ENCODE measurements around the gene PRR5. TPM values are rescaled to one million over a fixed set of nuclear protein-coding genes. Genes with fewer than 3 reads are reported as not detected.
"Not testable (repeated sequence)": the region's sequence is repeated elsewhere in the genome, so short reads cannot be mapped to it uniquely, and the experiment has no call there.

Gene PRR5
- total and polyA plus RNA-seq, 4 experiments from 2014 or later, result 45.1 to 74.0 (median 46.2) TPM

GRCh38 chr22:44678556-44679305 is 23.3 kb upstream of the PRR5 start:
- POLR2A ChIA-PET (ENCODE audit: partially characterized antibody), result no interaction called here
- no peak overlapping the region for H3K4me3 ChIP-seq (ENCODE audit: low read length in 2 of 2)
- Mint-ChIP-seq H3K4me3 (no peak overlapping the region), H3K4me1 (peaks cover 13 to 47% (median 31%) of the 10 kb centered on the region in 4 donors), H3K27me3 (no peaks in the 10 kb centered on the region), H3K9me3 (no peaks in the 10 kb centered on the region), H3K36me3 (no peaks in the 10 kb centered on the region), H3K27ac (peak overlapping the region in 3 of 7 donors; percentile 1 to 68 (median 35))
- H3K9me3 ChIP-seq (ENCODE audit: control insufficient read depth in 1 of 2, low read length in 2 of 2), result no peaks in the 10 kb centered on the region
- DNase-seq, result no peak
- no peaks in the 10 kb centered on the region for H3K36me3 ChIP-seq (ENCODE audit: insufficient read depth, low read length)
- no peak overlapping the region for H3K27ac ChIP-seq (ENCODE audit: low read depth, low read length)
- peaks cover 41% of the 10 kb centered on the region for H3K4me1 ChIP-seq (ENCODE audit: insufficient read depth, low read length)
- CTCF ChIA-PET (ENCODE audit: partially characterized antibody), result interaction anchor here (0.7 kb wide), 1 partner anchor 115 kb away, joined by 3 read pairs; no protein-coding TSS in a partner anchor
- intact Hi-C loops (cut with micrococcal nuclease), result no loop called here
- H3K27me3 ChIP-seq (ENCODE audit: insufficient read depth, low read length), result no peaks in the 10 kb centered on the region

DNA sequence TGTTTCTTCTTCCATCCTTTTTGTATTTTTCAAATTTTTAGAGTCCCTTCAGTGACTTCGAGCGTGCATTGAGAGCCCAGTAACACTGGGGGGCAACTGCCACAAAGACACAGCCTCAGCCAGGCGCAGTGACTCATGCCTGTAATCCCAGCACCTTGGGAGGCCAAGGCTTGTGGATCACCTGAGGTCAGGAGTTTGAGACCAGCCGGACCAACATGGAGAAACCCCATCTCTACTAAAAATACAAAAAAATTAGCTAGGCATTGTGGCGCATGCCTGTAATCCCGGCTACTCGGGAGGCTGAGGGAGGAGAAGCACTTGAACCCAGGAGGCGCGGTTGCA is 22.7 kb upstream of the PRR5 start:
- CTCF ChIA-PET (ENCODE audit: partially characterized antibody); H3K36me3 ChIP-seq (ENCODE audit: insufficient read depth, low read length); H3K27me3 ChIP-seq (ENCODE audit: insufficient read depth, low read length); H3K36me3 Mint-ChIP-seq; DNase-seq; H3K27ac ChIP-seq (ENCODE audit: low read depth, low read length); intact Hi-C loops (cut with micrococcal nuclease); H3K9me3 Mint-ChIP-seq; H3K4me3 Mint-ChIP-seq; POLR2A ChIA-PET (ENCODE audit: partially characterized antibody); H3K4me3 ChIP-seq (ENCODE audit: low read length in 2 of 2); H3K27me3 Mint-ChIP-seq; H3K9me3 ChIP-seq (ENCODE audit: control insufficient read depth in 1 of 2, low read length in 2 of 2): not testable (repeated sequence)
- peak overlapping the region in 1 of 7 donors; percentile 1 for H3K27ac Mint-ChIP-seq
- H3K4me1 Mint-ChIP-seq, result peaks cover 13 to 49% (median 32%) of the 10 kb centered on the region in 4 donors
- H3K4me1 ChIP-seq (ENCODE audit: insufficient read depth, low read length), result peaks cover 46% of the 10 kb centered on the region

DNA sequence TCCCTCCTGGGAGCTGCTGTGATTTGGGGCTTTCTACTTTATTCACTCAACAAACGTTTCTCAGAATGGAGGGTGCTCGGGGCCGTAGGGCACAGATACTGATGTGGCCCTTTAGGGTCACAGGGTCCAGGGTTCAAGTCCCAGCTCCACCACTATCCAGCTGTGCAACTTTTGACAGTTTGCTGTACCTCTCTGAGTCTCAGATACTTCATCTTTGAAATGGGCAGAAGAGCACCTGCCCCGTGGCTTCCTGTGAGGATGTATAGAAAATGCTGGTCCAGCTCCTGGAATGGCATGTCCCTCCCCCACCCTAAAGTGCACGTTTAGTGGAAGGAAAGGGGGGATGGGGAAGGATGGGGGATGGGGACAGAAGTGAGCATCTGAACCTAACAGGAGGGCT is 21.9 kb upstream of the PRR5 start:
- Histone ChIP-seq H3K4me3 (ENCODE audit: low read length in 2 of 2) (no peak overlapping the region), H3K4me1 (ENCODE audit: insufficient read depth, low read length) (peaks cover 54% of the 10 kb centered on the region), H3K27me3 (ENCODE audit: insufficient read depth, low read length) (no peaks in the 10 kb centered on the region), H3K36me3 (ENCODE audit: insufficient read depth, low read length) (no peaks in the 10 kb centered on the region), H3K27ac (ENCODE audit: low read depth, low read length) (no peak overlapping the region), H3K9me3 (ENCODE audit: control insufficient read depth in 1 of 2, low read length in 2 of 2) (no peaks in the 10 kb centered on the region)
- intact Hi-C loops (cut with micrococcal nuclease), result no loop called here
- ChIA-PET POLR2A (ENCODE audit: partially characterized antibody) (interaction anchor here (1.0 to 1.2 kb wide), 2 partner anchors 11 to 16 kb away, joined by 4 to 5 read pairs; no protein-coding TSS in a partner anchor), CTCF (ENCODE audit: partially characterized antibody) (interaction anchor here (5.9 kb wide), 1 partner anchor 9 kb away, joined by 51 read pairs; no protein-coding TSS in a partner anchor)
- Mint-ChIP-seq H3K36me3 (no peaks in the 10 kb centered on the region), H3K4me1 (peaks cover 16 to 57% (median 37%) of the 10 kb centered on the region in 4 donors), H3K9me3 (no peaks in the 10 kb centered on the region), H3K27ac (peak overlapping the region in 2 of 7 donors; percentile 10 to 63), H3K27me3 (no peaks in the 10 kb centered on the region), H3K4me3 (no peak overlapping the region)
- DNase-seq, result no peak

GRCh38 chr22:44680481-44680894 is 21.5 kb upstream of the PRR5 start:
- no peak overlapping the region for H3K27ac ChIP-seq (ENCODE audit: low read depth, low read length)
- no peaks in the 10 kb centered on the region for H3K9me3 ChIP-seq (ENCODE audit: control insufficient read depth in 1 of 2, low read length in 2 of 2)
- Mint-ChIP-seq H3K36me3 (peaks cover 0 to under 1% of the 10 kb centered on the region in 2 donors), H3K27ac (peak overlapping the region in 2 of 7 donors; percentile 29 to 31), H3K27me3 (no peaks in the 10 kb centered on the region), H3K9me3 (no peaks in the 10 kb centered on the region), H3K4me1 (peaks cover 21 to 59% (median 40%) of the 10 kb centered on the region in 4 donors), H3K4me3 (peak overlapping the region in 1 of 8 donors; percentile 29)
- ChIA-PET POLR2A (ENCODE audit: partially characterized antibody) (interaction anchor here (1.0 to 1.2 kb wide), 2 partner anchors 11 to 16 kb away, joined by 4 to 5 read pairs; no protein-coding TSS in a partner anchor), CTCF (ENCODE audit: partially characterized antibody) (interaction anchor here (0.8 to 5.9 kb wide), 2 partner anchors 10 to 13 kb away, joined by 4 to 51 read pairs; no protein-coding TSS in a partner anchor)
- no peak overlapping the region for H3K4me3 ChIP-seq (ENCODE audit: low read length in 2 of 2)
- no peaks in the 10 kb centered on the region for H3K36me3 ChIP-seq (ENCODE audit: insufficient read depth, low read length)
- DNase-seq, result no peak
- H3K27me3 ChIP-seq (ENCODE audit: insufficient read depth, low read length), result no peaks in the 10 kb centered on the region
- H3K4me1 ChIP-seq (ENCODE audit: insufficient read depth, low read length), result peaks cover 58% of the 10 kb centered on the region
- intact Hi-C loops (cut with micrococcal nuclease), result no loop called here

GRCh38 chr22:44682556-44683168 is 19.3 kb upstream of the PRR5 start:
- no peak overlapping the region for H3K4me3 ChIP-seq (ENCODE audit: low read length in 2 of 2)
- CTCF ChIA-PET (ENCODE audit: partially characterized antibody), result interaction anchor here (1.0 to 5.9 kb wide), 5 partner anchors 12 to 689 kb away, joined by 3 to 51 read pairs (median 5); no protein-coding TSS in a partner anchor
- DNase-seq, result no peak
- Mint-ChIP-seq H3K36me3 (peaks cover 0 to 4% of the 10 kb centered on the region in 2 donors), H3K27me3 (no peaks in the 10 kb centered on the region), H3K9me3 (no peaks in the 10 kb centered on the region), H3K4me3 (no peak overlapping the region), H3K4me1 (peaks cover 20 to 61% (median 41%) of the 10 kb centered on the region in 4 donors), H3K27ac (peak overlapping the region in 3 of 7 donors; percentile 15 to 64 (median 41))
- no peaks in the 10 kb centered on the region for H3K36me3 ChIP-seq (ENCODE audit: insufficient read depth, low read length)
- H3K27ac ChIP-seq (ENCODE audit: low read depth, low read length), result no peak overlapping the region
- H3K4me1 ChIP-seq (ENCODE audit: insufficient read depth, low read length), result peaks cover 56% of the 10 kb centered on the region
- H3K9me3 ChIP-seq (ENCODE audit: control insufficient read depth in 1 of 2, low read length in 2 of 2), result no peaks in the 10 kb centered on the region
- POLR2A ChIA-PET (ENCODE audit: partially characterized antibody), result interaction anchor here (1.2 to 1.6 kb wide), 2 partner anchors 19 kb away, joined by 5 to 6 read pairs; partner anchors contain the start of gene PRR5
- H3K27me3 ChIP-seq (ENCODE audit: insufficient read depth, low read length), result no peaks in the 10 kb centered on the region
- intact Hi-C loops (cut with micrococcal nuclease), result no loop called here

DNA sequence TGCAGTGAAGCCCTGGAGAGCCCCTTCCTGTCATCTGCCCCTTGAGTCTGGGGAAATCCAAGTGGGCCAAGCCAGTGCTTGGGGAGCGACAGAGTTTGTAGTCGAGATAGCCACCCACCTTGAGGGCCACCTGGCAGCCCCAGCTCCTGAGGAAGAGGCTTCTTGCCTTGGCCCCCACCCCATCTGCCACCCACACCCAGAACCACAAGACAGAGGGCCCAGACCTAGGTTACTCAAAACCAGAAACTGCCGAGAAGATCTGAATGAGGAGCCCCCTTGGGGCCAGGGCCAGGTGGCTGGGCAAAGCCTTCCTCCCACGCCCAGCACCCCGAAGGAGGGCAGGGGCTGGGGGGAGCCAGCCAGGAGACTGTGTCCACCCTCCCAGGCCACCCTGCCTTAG is 18.8 kb upstream of the PRR5 start:
- POLR2A ChIA-PET (ENCODE audit: partially characterized antibody), result interaction anchor here (1.2 to 2.9 kb wide), 3 partner anchors 15 to 19 kb away, joined by 5 to 18 read pairs (median 6); partner anchors contain the start of gene PRR5
- H3K27ac ChIP-seq (ENCODE audit: low read depth, low read length), result no peak overlapping the region
- H3K27me3 ChIP-seq (ENCODE audit: insufficient read depth, low read length), result no peaks in the 10 kb centered on the region
- Mint-ChIP-seq H3K4me1 (peaks cover 20 to 61% (median 41%) of the 10 kb centered on the region in 4 donors), H3K36me3 (peaks cover 0 to 4% of the 10 kb centered on the region in 2 donors), H3K4me3 (no peak overlapping the region), H3K9me3 (no peaks in the 10 kb centered on the region), H3K27me3 (no peaks in the 10 kb centered on the region), H3K27ac (peak overlapping the region in 1 of 7 donors; percentile 23)
- intact Hi-C loops (cut with micrococcal nuclease), result no loop called here
- no peaks in the 10 kb centered on the region for H3K9me3 ChIP-seq (ENCODE audit: control insufficient read depth in 1 of 2, low read length in 2 of 2)
- DNase-seq, result no peak
- H3K36me3 ChIP-seq (ENCODE audit: insufficient read depth, low read length), result no peaks in the 10 kb centered on the region
- no peak overlapping the region for H3K4me3 ChIP-seq (ENCODE audit: low read length in 2 of 2)
- peaks cover 56% of the 10 kb centered on the region for H3K4me1 ChIP-seq (ENCODE audit: insufficient read depth, low read length)
- CTCF ChIA-PET (ENCODE audit: partially characterized antibody), result interaction anchor here (1.0 to 5.9 kb wide), 6 partner anchors 7 to 690 kb away, joined by 3 to 51 read pairs (median 10); no protein-coding TSS in a partner anchor

GRCh38 chr22:44683881-44684280 is 18.1 kb upstream of the PRR5 start:
- Mint-ChIP-seq H3K9me3 (no peaks in the 10 kb centered on the region), H3K27me3 (no peaks in the 10 kb centered on the region), H3K4me1 (peaks cover 20 to 61% (median 41%) of the 10 kb centered on the region in 4 donors), H3K27ac (no peak overlapping the region), H3K4me3 (no peak overlapping the region), H3K36me3 (peaks cover 0 to 6% of the 10 kb centered on the region in 2 donors)
- Histone ChIP-seq H3K4me3 (ENCODE audit: low read length in 2 of 2) (no peak overlapping the region), H3K27ac (ENCODE audit: low read depth, low read length) (no peak overlapping the region), H3K27me3 (ENCODE audit: insufficient read depth, low read length) (no peaks in the 10 kb centered on the region), H3K4me1 (ENCODE audit: insufficient read depth, low read length) (peaks cover 56% of the 10 kb centered on the region), H3K9me3 (ENCODE audit: control insufficient read depth in 1 of 2, low read length in 2 of 2) (no peaks in the 10 kb centered on the region), H3K36me3 (ENCODE audit: insufficient read depth, low read length) (no peaks in the 10 kb centered on the region)
- intact Hi-C loops (cut with micrococcal nuclease), result no loop called here
- ChIA-PET POLR2A (ENCODE audit: partially characterized antibody) (interaction anchor here (1.9 to 2.9 kb wide), 3 partner anchors 15 to 22 kb away, joined by 8 to 18 read pairs (median 9); no protein-coding TSS in a partner anchor), CTCF (ENCODE audit: partially characterized antibody) (interaction anchor here (1.1 to 5.9 kb wide), 16 partner anchors 8 to 690 kb away, joined by 3 to 51 read pairs (median 6); no protein-coding TSS in a partner anchor)
- DNase-seq, result no peak

All from CD4-positive, alpha-beta memory T cell (primary cell).